Activated CD4-positive, alpha-beta T cell treated with anti-CD3 and anti-CD28 coated beads, Interleukin-2, amount 50 U/mL, for 4 hours (primary cell): ENCODE data around the gene EIF3F.

Experiments used
- DNase-seq, 2 experiments: peaks; one replicate each; pipeline ENCODE4 v3.0.0-alpha.2; 2020

The EIF3F gene

DNA sequence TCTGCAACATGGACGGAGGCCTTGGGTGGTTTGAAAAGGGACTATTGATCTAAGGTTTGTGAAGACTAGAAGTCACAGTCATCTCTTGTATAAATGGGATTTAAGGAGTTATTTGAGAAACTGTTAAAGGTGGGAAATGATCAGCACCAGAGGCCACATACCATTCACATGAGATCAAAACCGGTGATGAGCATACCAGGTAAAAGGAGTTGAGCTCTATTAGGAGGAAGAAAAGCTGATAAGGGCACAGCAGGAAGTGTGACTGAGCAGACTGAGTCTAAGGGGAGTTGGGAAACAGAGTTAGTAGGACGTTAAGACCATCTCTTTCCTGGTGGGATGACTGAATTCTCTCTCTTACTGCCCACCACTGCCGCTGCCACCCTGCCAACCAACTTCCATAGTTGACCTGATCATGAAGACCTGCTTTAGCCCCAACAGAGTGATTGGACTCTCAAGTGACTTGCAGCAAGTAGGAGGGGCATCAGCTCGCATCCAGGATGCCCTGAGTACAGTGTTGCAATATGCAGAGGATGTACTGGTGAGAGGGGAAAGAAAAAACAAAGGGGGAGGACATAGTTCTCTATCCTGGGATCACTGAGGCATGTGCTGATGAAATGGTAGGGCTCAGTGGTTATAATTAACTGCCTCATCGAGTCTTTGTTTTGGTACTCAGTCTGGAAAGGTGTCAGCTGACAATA lies 7.6 kb downstream of the EIF3F start:
- no peak for DNase-seq

DNA sequence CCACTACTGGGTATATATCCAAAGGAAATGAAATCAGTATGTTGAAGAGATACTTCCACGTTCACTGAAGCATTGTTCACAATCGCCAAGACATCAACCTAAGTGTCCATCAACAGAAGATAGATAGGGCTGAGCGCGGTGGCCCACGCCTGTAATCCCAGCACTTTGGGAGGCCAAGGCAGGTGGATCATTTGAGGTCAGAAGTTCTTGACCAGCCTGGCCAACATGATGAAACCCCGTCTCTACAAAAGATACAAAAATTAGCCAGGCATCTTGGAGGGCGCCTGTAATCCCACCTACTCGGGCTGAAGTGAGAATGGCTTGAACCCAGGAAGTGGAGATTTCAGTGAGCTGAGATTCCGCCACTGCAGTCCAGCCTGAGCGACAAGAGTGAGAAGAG lies 12.7 kb downstream of the EIF3F start:
- DNase-seq = no peak

DNA sequence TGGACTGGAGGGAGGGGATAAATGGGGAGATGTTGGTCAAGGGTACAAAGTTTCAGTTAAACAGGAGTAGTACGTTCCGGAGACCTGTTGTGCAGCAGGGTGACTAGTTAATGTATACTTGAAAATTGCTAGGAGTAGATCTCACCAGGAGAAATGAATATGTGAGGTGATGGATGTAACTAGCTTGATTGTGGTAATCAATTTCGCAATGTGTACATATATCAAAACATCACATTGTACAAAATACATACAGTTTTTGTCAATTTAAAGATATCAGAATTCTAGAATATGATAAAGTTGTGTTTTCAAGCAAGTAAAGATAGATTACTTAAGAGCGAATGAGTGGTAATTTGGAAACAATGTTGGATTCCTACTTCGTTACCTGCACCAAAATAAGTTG lies 13.3 kb downstream of the EIF3F start:
- no peak for DNase-seq

DNA sequence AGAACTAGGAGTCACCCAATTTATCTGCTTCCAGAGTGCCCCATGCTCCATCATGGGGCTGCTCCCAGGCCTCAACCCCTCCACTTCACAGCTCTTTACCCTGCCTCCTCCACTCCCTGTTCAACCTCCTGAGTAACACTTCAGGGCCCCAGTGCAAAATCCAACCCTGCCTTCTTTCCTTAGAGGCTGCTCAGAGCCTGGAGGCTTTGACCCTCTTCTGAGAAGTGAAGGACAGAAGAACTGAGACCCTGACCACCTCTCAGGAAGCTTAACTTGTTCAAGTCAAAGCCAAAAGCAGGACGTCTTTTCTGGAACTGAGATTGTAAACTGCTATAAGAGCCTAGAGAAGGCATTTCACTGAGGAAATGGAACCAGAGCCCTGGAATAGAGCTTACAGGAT lies 15.5 kb downstream of the EIF3F start:
- DNase-seq = no peak

DNA sequence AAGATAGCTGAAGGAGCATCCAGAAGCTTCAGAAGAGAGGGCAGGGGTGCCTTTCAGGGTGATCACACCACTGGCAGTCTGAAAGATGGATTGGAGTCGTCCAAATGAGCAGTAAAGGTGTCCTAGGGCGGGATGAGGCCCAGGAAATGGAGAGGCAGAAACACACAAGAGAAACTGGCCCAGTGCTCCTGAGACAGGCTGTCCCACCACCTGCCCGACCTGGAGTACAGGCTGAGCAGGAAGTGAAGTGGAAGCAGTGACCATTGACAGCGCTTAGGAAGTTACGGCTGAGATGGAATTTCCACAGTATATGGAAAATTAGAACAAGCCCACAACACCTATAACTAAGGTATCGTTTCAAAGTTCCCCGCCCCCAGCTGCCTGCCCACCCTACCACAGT lies 16.1 kb downstream of the EIF3F start:
- DNase-seq = no peak

DNA sequence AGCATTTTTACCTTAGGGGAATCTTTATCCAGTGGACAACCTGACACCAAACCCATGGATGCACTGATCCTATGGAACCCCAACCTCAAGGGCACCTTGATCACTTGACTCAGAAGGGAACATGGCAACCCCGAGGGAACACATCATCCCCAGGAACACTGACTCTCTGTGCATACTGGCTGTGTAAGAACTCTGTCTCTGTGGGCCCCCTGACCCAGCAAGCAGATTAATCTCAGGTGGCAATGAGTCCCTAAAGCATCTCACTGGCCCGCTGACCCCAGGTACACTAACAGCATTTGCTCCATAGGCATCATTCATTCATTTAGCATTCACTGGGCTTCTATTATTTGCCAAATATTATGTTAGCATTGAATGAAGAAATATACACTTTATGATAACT lies 16.9 kb downstream of the EIF3F start:
- no peak for DNase-seq

DNA sequence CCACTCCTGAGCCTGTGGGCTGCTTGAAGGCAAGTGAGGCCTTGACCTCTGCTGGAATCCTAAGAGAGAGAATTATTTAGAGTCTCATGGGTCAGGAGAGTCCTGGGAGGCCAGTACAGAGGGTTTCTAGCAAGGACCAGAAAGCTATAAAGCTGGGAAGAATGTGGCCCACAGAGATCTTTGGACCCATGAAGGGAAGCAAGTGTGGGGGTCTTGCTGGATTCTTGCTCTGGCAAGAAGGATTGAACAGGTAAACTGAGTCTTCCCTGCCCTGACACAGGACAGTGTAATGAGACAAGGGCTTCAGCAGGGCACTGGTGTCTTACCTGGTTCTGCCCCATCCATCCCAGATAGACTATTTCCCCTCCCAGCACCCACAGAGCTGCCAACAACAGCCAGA lies 18.4 kb downstream of the EIF3F start:
- no peak for DNase-seq

DNA sequence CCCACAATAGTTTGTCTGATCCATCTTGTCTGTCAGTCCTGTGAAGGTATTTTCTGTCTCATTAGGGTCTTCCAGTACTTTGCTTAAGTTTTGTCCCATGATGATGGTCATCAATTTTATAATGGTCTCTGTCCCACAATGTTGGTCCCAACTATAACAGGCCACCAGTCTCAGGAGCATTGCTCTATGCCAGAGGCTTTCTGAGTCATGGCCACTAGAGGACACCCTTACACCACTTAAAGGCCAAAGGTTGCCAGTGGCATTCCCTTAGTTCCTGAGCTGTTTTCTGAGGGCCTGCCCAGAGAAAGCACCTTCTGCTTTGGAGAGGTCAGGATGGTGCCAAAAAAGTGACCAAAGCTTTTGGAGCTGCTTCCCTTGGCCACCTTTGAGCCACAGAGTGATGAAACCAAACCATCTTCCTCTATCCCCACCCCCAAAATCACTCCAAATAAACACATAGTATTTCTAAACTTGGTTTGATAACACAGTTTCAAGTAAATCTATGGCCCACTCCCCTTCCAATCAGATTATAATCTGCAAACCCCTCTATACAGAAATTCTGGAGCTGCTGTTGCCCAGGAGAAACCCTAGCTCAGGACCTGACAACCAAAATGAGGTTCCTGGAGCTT lies 19.3 kb downstream of the EIF3F start:
- peak; percentile 40 to 50 for DNase-seq

DNA sequence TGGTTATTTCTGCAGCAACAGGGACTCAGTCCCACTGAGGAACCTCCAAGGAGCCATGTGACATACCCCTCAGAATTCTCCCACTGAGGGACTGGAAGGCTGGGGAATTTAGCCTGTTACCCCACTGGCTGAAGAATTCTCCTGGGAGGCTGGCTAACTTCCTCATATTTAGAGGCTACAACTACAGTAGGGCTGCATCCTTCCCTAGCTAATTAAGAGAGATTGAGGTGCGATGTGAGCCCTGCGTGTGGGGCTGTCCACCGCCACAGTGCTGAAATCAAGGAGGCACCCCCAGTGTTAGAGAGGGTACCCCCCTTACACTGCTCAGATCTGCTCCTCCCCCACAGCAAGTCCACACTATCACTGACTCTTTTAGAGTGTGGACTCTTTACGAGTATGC lies 21.1 kb downstream of the EIF3F start:
- no peak for DNase-seq

DNA sequence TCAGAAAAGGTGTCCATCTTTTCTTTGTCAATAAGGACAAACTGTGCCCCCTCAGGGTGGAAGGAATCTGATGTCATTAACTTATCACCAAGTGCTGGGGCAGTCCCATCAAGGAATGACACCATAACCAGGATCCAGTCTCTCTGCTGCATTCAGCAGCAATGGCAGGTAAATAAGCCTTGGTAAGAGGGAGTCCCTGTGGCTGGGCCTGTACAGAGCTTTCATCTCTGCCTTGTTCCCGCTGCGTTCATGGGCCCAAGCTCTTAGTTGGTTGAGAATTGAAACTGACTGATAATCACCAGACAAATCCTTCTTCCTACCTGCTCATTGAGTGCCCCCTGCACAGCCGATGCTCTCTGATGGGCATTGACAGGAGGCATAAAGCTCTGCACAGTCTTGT lies 22.7 kb downstream of the EIF3F start:
- DNase-seq = no peak

DNA sequence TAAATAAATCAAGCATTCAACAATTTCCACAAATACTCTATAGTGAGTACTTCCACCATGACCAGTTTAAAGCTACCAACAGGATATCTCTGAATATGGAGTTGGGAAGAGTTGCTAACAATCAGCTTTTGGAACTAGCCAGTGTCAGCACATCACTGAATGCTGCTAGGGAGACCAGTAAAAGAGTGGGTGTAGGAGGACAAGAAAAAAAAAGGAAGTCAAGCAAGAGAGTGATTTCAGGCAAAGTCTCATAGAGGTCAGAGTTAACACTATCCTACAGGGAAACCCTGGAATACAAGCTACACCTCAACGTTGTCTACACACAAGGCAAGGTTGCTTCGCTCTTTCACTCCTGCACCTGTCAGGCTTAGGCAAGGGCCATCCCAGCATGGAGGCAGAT lies 24.2 kb downstream of the EIF3F start:
- no peak for DNase-seq

DNA sequence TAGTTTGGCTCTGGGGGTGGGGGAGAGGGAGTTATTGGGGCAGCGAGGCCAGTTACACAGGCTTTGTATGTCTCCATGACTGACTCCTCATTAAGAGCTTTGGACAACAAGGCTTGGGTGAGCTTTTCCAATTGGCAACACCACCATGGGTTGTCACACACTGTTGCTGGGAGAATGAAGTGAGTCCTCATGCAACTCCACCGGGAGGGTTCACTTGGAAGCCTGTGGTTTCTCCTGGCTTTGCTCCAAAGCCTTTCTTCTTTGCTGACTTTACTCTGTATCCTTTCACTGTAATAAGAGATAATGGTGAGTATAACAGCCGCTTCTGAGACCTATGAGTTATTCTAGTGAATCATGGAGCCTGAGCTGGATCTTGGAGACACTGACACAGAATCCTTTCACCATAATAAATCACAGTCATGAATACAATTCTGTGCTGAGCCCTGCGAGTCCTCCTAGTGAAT lies 24.9 kb downstream of the EIF3F start:
- DNase-seq = no peak

DNA sequence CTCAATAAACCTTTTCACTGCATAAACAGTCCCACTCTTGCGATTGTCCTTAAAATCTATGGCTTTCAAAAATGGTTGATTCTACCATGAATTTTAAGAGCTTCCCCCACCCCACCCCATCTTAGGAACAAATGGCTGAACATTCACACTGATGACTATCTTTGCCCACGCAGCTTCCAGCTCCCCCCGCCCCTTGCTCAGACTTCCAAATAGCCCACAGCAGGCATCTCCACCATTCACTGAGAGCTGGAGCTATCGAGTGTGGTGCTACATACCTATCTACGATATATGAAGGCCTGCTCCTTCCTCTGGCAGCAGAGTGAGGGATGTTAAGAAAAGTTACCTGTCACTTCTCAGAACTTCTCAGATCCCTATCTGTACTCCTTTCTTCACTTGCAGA lies 26.7 kb downstream of the EIF3F start:
- no peak for DNase-seq

DNA sequence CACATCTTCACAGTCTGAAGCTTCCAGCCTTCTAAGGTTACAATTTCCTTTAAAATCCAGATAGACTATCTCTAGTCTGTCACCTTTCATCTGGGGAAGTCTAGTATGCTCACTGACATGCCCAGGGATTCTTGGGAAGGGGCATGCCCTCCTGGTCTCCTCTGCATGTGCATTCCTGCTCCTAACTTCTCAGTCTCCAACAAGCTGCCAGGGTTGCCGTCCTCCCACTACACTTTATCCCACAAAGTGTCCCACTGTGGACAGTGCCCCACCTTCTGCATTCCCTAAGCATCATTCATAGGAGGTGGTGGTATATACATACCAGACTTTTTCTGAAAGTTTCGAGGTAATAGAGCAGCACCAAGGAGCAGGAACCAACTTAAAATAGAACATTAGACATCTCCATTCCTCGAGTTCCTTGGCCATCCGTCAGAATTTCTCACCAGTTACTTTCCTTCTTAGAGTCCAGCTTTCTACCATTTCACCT lies 28.7 kb downstream of the EIF3F start:
- no peak for DNase-seq

DNA sequence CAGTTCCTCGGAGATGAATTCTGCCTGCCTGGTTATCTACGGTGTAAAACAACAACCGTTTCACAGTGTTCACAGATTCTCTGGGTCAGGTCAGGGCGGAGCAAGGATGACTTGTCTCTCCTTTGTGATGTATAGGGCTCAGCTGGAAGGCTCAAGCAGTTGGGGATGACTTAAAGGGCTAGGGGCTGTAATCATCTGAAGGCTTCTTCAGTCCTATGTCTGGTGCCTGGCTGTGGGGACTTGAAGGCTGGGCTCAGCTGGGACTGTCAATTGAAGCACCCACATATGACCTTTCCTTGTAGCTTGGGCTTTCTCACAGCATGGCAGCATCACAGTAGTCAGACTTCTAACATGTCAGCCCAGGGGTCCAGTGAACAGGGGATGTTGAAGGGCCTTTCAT lies 29.3 kb downstream of the EIF3F start:
- DNase-seq = no peak

DNA sequence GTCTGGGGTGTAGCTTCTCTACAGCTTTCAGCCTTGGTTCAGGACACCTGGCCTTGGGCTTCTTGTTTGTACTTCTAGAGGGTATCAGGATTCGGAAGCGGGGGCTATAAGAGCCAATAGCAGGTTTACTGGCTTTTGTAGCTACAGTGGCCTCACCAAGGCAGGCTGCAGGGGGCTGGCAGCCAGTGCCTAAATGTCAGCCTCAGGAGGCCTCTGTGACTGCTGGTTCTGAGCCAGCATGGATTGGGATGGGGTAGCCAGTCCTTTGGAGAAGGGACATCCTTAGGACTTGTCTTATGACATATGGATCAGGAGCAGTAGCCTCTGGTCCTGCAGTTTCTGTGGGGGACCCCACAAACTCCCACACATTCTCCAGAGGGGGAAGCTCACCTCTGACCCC lies 29.9 kb downstream of the EIF3F start:
- no peak for DNase-seq

DNA sequence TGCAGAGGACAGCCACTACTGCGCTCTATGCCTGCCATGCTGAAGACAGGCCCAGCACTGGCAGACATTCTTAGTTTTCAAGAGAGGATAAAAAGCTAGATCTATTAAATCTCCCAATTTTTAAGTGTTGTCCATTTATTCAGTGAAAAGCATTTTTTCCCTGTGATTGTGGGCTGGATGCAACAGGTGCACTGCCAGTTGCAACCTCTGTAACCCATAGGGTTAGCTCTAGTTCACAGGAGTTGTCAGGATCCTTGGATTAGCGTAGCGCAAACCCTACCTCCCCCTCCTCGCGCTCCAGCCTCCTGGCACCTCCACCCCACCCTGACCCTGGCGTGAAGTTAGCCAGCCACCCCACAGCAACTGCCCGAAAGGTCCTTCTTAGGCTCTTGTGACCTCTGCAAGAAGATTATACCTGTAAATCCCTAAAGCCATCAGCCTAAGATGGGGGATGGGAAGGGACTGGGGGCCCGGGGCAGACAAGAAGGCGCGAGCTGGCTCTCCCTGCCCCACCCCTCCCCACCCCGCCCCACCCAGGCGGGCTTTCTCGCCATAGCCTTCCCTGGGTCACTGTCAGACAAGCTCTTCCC lies 30.9 kb downstream of the EIF3F start:
- no peak for DNase-seq

DNA sequence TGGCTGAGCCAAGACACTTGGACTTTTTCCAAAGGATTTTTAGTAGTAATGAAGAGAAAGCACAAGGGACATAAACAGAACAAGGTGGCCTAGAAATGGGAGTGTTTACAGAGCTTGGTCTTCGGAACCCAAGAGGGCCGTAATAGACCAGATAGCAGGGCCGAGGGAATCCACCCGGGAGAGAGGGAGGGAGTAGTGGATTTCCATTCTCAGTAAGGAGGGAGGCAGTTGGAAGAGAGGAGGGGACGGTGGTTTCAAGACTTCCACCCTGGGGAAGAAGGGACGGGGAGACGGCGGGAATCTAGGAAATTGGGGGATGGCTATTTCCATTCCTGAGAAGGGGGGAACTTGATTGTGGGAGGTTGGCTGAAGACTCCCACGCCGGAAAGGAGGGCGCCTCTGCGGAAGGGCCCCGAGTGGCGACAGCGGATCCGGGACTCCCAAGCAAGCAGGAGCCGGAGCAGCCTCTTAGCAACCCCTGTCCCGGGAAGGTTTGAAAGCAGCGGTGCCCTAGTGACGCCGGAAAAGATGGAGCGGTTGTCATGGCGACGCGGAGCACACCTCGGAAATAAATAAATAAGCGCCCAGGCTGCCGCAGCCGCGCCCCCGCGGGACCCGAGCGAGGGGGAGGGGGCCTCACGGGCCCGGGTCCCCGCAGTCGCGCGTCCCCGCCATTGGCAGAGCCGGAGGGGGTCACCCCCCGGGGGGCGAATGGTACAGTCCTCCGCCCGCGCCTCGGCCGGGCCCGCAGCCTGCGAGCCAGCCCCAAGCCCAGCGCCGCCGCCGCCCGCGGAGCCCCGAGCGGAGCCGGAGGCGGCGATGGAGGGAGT lies 31.6 kb downstream of the EIF3F start:
- peak; percentile 55 to 62 for DNase-seq

DNA sequence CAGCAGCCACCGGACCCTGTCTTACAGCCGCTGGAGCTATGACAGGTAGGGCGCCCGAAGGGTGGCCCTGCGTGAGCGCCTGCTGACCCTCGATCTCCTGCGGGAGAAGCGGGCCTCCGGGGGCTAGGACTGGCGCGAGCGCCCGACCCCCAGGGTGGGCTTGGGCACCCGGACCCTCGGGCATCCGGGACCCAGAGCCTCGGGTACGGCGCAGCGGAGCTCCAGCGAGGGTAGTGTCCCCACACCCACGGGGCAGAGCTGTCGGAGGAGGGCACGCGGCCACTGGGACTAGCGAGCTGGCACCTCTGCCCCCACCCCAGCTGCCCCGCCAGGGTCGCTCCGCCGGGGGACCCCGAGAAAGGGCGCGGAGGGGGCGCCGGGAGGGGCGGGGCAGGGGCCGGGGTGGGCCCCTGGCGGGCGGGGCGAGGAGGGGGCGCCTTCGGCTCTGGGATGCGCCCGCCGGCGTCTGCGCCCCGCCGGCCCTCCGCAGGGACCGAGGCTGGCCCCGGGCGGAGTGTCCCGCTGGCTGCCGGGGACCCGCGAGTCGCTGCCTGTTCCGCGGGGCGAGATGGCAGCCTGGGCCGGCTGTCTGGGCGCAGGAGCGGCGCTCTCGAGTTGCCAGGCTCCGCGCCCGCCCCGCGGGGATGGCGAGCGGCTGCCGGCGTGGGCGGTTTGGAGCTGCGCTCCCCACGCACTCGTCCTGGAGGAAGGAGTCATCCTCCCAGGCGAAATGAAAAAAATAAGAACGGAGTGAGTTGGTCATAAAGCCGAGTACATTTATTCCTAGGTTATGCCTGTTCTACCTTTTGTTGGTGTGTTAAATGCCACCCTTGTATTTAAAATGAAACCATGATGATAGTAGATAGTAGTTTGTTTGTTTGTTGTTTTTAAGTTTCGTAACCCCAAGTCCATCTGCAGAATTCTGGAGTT lies 32.4 kb downstream of the EIF3F start:
- DNase-seq = peak; percentile 31 to 47

DNA sequence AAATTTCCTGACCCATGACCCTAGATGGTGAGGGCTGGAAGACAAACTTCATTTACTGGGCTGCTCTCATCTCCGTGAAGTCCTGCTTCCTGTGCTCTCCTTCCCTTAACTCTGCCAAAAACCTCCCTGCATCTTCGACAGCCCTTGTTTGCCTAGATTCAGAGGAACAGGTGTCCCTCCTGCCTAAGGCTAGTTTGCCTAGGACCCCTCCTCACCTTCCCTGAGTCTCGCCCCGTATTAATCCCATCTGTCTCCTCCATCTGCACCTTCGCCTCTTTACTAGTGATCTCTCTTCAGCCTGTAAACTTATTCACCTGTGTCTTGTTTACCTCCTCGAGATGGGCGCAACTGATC lies 33.1 kb downstream of the EIF3F start:
- DNase-seq = no peak

DNA sequence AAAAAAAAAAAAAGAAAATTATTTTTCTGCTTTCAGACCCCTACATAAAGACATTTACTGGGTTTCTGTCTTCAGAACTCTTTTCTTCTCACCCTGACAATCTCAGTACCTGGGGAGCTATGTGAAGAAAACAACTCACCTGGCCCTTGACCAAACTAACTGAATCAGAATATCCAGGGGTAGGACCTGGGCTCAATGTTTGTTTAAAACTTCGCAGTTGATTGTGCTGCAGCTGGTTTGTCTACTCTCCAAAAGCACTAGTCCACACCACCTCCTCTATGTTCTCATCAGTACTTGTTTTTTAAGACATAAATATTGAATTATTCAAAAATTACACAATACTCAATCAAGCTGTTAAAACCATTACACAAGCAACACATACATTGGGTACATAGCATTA lies 34.8 kb downstream of the EIF3F start:
- no peak for DNase-seq

DNA sequence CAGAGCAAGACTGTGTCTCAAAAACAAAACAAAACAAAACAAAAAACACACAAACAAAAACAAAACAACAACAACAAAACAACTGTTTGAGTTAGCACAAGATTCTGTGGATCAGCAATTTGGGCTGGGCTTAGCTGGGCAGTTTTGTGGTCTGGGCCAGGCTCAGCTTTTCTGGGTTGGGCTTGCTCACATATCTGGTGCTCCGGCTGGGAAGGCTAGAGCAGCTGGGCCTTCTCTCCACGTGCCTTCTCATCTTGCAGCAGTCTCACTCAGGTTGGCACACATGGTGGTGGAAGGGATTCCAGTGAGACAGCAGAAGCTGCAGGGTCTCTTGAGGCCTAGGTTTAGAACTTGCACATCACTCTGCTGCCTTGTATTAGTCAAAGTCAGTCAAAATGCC lies 35.7 kb downstream of the EIF3F start:
- DNase-seq = no peak
